GM18507 (cell line): Measurements from ENCODE around the gene IGF2R.
"Not testable (repeated sequence)": the region's sequence is repeated elsewhere in the genome, so short reads cannot be mapped to it uniquely, and the experiment has no call there.

ENCODE experiments used
- DNase-seq: peaks from one replicate; pipeline ENCODE4 v3.0.0; 2011; ENCODE audit warnings: low read depth; ENCODE audit not compliant: insufficient read length; ENCODE audit errors: extremely low spot score
- FAIRE-seq: peaks from 2 replicates; lab custom pipeline; 2011; peaks lifted over from hg19 to GRCh38; lab: Jason Lieb, UNC

Gene IGF2R

GRCh38 chr6:160140493-160140892 lies 171.6 kb downstream of the IGF2R start:
- FAIRE-seq, DNase-seq: not testable (repeated sequence)

- FAIRE-seq (no peak), DNase-seq (no peak)
Measured at GRCh38 chr6:160141001-160141726, 172.3 kb downstream of the IGF2R start.

GRCh38 chr6:160142115-160142715 lies 173.3 kb downstream of the IGF2R start:
- no peak for FAIRE-seq
- no peak for DNase-seq

- no peak for DNase-seq
- no peak for FAIRE-seq
Measured at GRCh38 chr6:160146454-160147145, 177.7 kb downstream of the IGF2R start.

GRCh38 chr6:160147146-160147536 lies 178.3 kb downstream of the IGF2R start:
- no peak for FAIRE-seq
- no peak for DNase-seq

GRCh38 chr6:160154471-160154870 lies 185.6 kb downstream of the IGF2R start:
- DNase-seq (no peak), FAIRE-seq (no peak)

GRCh38 chr6:160156842-160157241 lies 188.0 kb downstream of the IGF2R start:
- no peak for FAIRE-seq

GRCh38 chr6:160160450-160160849 lies 191.6 kb downstream of the IGF2R start:
- DNase-seq (no peak), FAIRE-seq (no peak)

More at GRCh38 chr6:160156842-160157241, 188.0 kb downstream of the IGF2R start:
- no peak for DNase-seq
